Dermis blood vessel endothelial cell (primary cell): ENCODE results near the gene FGGY. TPM values are rescaled to one million over a fixed set of nuclear protein-coding genes. Genes with fewer than 3 reads are reported as not detected.
"Not testable (repeated sequence)": the region's sequence is repeated elsewhere in the genome, so short reads cannot be mapped to it uniquely, and the experiment has no call there.

Experiments
- DNase-seq: peaks from one replicate; pipeline ENCODE4 v3.0.0; 2010
- total RNA-seq: library from RNA; depleted of rRNA; stranded (reverse); fragments of >200 nt; gene quantifications from 2 replicates; pipeline ENCODE4 v1.2.3, GENCODE V29; 2014

The FGGY gene
- total RNA-seq, 1 donor from 2014 or later, result 7.3 TPM

- DNase-seq, result no peak
Measured at GRCh38 chr1:59492500-59492899, 195.6 kb downstream of the FGGY start.

GRCh38 chr1:59494145-59494833, 197.4 kb downstream of the FGGY start:
- no peak for DNase-seq

- not testable (repeated sequence) for DNase-seq
Measured at GRCh38 chr1:59496156-59496555, 199.3 kb downstream of the FGGY start.

- DNase-seq, result no peak
Measured at GRCh38 chr1:59497616-59498015, 200.7 kb downstream of the FGGY start.

- DNase-seq, result peak; percentile 12
Measured at GRCh38 chr1:59498640-59499039, 201.7 kb downstream of the FGGY start.

GRCh38 chr1:59499273-59499942, 202.5 kb downstream of the FGGY start:
- DNase-seq, result peak; percentile 35

GRCh38 chr1:59499943-59500569, 203.2 kb downstream of the FGGY start:
- DNase-seq, result peak; percentile 10

- DNase-seq, result no peak
Measured at GRCh38 chr1:59500950-59501742, 204.3 kb downstream of the FGGY start.

GRCh38 chr1:59502009-59502691, 205.3 kb downstream of the FGGY start:
- DNase-seq, result peak; percentile 23

- no peak for DNase-seq
Measured at GRCh38 chr1:59504276-59504675, 207.4 kb downstream of the FGGY start.

- no peak for DNase-seq
Measured at GRCh38 chr1:59505596-59506028, 208.7 kb downstream of the FGGY start.

GRCh38 chr1:59506952-59507351, 210.1 kb downstream of the FGGY start:
- DNase-seq, result no peak

- no peak for DNase-seq
Measured at GRCh38 chr1:59509341-59509875, 212.5 kb downstream of the FGGY start.

GRCh38 chr1:59510249-59510648, 213.4 kb downstream of the FGGY start:
- no peak for DNase-seq

GRCh38 chr1:59511476-59512465, 214.9 kb downstream of the FGGY start:
- no peak for DNase-seq

GRCh38 chr1:59512702-59513101, 215.8 kb downstream of the FGGY start:
- DNase-seq, result no peak

GRCh38 chr1:59514061-59514909, 217.4 kb downstream of the FGGY start:
- no peak for DNase-seq

GRCh38 chr1:59516881-59517280, 220.0 kb downstream of the FGGY start:
- no peak for DNase-seq

GRCh38 chr1:59520194-59520593, 223.3 kb downstream of the FGGY start:
- DNase-seq, result no peak
